Lung (tissue), 12 donors: ENCODE data around the gene ZNF91. TPM values are rescaled to one million over a fixed set of nuclear protein-coding genes. Genes with fewer than 3 reads are reported as not detected.
"Not testable (repeated sequence)": the region's sequence is repeated elsewhere in the genome, so short reads cannot be mapped to it uniquely, and the experiment has no call there.

Source experiments
- ATAC-seq: fragments of 200-7000 bp; cut with Tn5 transposase; one replicate; pipeline ENCODE4 v1.9.1; 2020; ENCODE audit warnings: moderate number of reproducible peaks; ENCODE audit not compliant: insufficient read depth, low FRiP score
- DNase-seq, 3 donors: peaks; one replicate each; pipeline ENCODE4 v3.0.0-alpha.2; 2013 to 2017
- H3K27ac ChIP-seq, 2 donors: one replicate each; pipeline ENCODE4 v1.5.1; 2013; ENCODE audit warnings: mild to moderate bottlenecking in 2 of 2, moderate library complexity in 2 of 2, control low read depth in 1 of 2, inconsistent platforms in 1 of 2, low read depth in 1 of 2, low read length in 1 of 2
- H3K27me3 ChIP-seq, 3 donors: one replicate each; pipeline ENCODE4 v1.5.1; 2013; ENCODE audit warnings: low read length in 2 of 3; ENCODE audit not compliant: control insufficient read depth in 3 of 3, insufficient read depth in 3 of 3
- H3K36me3 ChIP-seq, 4 donors: one replicate each; pipeline ENCODE4 v1.5.1; 2013; ENCODE audit warnings: low read length in 4 of 4, mild to moderate bottlenecking in 1 of 4, moderate library complexity in 1 of 4; ENCODE audit not compliant: control insufficient read depth in 4 of 4, insufficient read depth in 4 of 4
- H3K4me1 ChIP-seq, 5 donors: one replicate each; pipeline ENCODE4 v1.5.1; 2013; ENCODE audit warnings: low read length in 5 of 5, mild to moderate bottlenecking in 2 of 5, moderate library complexity in 1 of 5; ENCODE audit not compliant: control insufficient read depth in 5 of 5, insufficient read depth in 5 of 5
- H3K4me3 ChIP-seq: one replicate; pipeline ENCODE4 v1.5.1; 2013; ENCODE audit warnings: mild to moderate bottlenecking, control low read depth, moderate library complexity
- H3K9ac ChIP-seq, 2 donors: one replicate each; pipeline ENCODE4 v1.5.1; 2013; ENCODE audit warnings: low read length in 2 of 2, control low read depth in 1 of 2; ENCODE audit not compliant: insufficient read depth in 1 of 2
- H3K9me3 ChIP-seq, 4 donors: one replicate each; pipeline ENCODE4 v1.5.1; 2013; ENCODE audit warnings: low read length in 3 of 4, mild to moderate bottlenecking in 1 of 4, moderate library complexity in 1 of 4; ENCODE audit not compliant: control insufficient read depth in 4 of 4, insufficient read depth in 3 of 4
- WGBS, 2 donors: extraction: QIAGEN DNeasy Blood & Tissue Kit; methylation state at CpG; one replicate each; pipeline ENCODE4 v1.1.7; 2013; 5-methylcytosine and 5-hydroxymethylcytosine counted together
- polyA plus RNA-seq, 2 donors: library from polyadenylated mRNA; stranded (reverse); fragments of 200-250 nt; gene quantifications; one replicate each; pipeline ENCODE4 v1.2.1, GENCODE V29; 2013
- total RNA-seq, 2 donors: library from RNA; depleted of rRNA in 1 of 2; stranded (reverse); fragments of >200 nt in 1 of 2; gene quantifications; one replicate each; pipeline ENCODE4 v1.2.1, GENCODE V29; 2014 to 2021
- TF ChIP-seq, protein P1 (sequence below): IDR thresholded peaks from 2 replicates; pipeline ENCODE4 v1.5.1; 2012; ENCODE audit warnings: mild to moderate bottlenecking; ENCODE audit errors: control extremely low read depth, extremely low read depth
- donor health status: control.
- donor health status: control.
- donor health status: Bipolar disorder and iron deficiency.
- donor health status: healthy.
- donor health status: DM: yes; HTN: yes; CAD: no.

The ZNF91 gene
- total and polyA plus RNA-seq, 4 donors = 5.0 to 172 (median 24.8) TPM

DNA sequence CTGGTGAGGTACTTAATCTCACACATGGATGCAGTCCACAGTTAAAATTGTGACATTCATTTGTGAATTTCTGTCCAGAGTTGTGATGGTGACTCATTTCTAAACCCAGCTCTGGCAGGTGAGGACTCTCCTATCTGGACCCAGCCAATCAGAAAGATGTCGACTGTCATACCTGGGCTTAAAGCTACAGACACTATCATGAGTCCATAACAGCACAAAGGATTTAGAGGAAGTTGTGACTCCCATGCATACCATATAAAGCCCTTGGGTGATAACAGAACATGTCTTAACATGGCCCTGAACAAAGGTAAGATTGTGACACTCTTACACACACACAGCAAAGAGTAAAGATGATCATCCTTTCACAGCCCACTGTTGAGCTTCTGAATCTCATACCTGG lies 85.3 kb downstream of the ZNF91 start:
- ATAC-seq (no peak), DNase-seq (no peak)
- Histone ChIP-seq H3K36me3 (peaks cover 0 to 2% (median 0%) of the 10 kb centered on the region in 4 donors), H3K4me3 (no peak overlapping the region), H3K27me3 (no peaks in the 10 kb centered on the region), H3K9ac (no peak overlapping the region), H3K27ac (no peak overlapping the region), H3K4me1 (no peaks in the 10 kb centered on the region), H3K9me3 (peaks cover 0 to 10% (median 0%) of the 10 kb centered on the region in 4 donors)
- TF ChIP-seq, protein P1, sequence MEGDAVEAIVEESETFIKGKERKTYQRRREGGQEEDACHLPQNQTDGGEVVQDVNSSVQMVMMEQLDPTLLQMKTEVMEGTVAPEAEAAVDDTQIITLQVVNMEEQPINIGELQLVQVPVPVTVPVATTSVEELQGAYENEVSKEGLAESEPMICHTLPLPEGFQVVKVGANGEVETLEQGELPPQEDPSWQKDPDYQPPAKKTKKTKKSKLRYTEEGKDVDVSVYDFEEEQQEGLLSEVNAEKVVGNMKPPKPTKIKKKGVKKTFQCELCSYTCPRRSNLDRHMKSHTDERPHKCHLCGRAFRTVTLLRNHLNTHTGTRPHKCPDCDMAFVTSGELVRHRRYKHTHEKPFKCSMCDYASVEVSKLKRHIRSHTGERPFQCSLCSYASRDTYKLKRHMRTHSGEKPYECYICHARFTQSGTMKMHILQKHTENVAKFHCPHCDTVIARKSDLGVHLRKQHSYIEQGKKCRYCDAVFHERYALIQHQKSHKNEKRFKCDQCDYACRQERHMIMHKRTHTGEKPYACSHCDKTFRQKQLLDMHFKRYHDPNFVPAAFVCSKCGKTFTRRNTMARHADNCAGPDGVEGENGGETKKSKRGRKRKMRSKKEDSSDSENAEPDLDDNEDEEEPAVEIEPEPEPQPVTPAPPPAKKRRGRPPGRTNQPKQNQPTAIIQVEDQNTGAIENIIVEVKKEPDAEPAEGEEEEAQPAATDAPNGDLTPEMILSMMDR = no peak
- 85 to 97% methylated on average over 1 of the region's 1 CpG for WGBS, 2 donors

DNA sequence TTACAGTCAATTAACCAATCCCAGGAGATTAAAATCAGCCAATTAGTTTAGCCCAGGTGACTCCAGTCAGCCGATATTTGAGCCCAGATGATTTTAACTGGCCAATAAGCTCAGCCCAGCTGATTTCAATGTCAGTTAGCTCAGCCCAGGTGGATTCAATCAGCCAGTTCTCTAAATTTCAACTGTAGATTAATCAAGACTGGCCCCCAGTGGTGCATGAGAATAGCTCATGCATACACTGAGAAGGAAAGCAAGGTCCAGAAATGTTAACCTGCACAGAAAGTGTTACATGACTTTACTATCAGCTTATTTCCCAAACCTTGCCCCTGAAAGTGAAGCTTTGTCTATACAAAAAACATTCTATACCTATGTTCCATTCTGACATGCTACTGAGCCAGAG lies 89.7 kb downstream of the ZNF91 start:
- no peaks in the 10 kb centered on the region for H3K27me3 ChIP-seq
- 64 to 83% methylated on average over 1 of the region's 1 CpG for WGBS, 2 donors
- no peak overlapping the region for H3K9ac ChIP-seq
- H3K4me1 ChIP-seq = no peaks in the 10 kb centered on the region
- H3K4me3 ChIP-seq = no peak overlapping the region
- ATAC-seq = no peak
- peak in 1 of 3 donors; percentile 3 for DNase-seq
- H3K9me3 ChIP-seq = peaks cover 0 to 12% (median 5%) of the 10 kb centered on the region in 4 donors
- peaks cover 0 to 2% (median 0%) of the 10 kb centered on the region in 4 donors for H3K36me3 ChIP-seq
- TF ChIP-seq, protein P1 = no peak
- H3K27ac ChIP-seq = no peak overlapping the region

DNA sequence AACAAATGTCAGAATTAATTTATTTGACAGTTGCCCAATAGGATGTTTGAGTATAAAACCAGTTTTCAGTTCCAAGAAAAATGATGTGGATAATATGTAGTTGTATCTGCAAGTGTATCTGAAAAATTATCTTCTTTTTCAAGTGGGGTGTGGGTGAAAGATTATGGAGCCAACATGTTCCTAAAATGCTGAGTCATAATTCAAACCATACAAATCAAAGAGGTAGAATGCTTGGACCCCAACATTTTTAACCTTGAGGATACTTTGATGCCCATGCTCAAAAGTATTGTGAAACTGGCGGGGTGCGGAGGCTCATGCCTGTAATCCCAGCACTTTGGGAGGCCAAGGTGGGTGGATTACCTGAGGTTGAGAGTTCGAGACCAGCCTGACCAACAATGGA lies 91.0 kb downstream of the ZNF91 start:
- DNase-seq (no peak), ATAC-seq (no peak)
- WGBS, 2 donors = 85 to 90% methylated on average over 3 of the region's 3 CpGs
- H3K36me3 ChIP-seq = peaks cover 0 to 2% (median 0%) of the 10 kb centered on the region in 4 donors
- peaks cover 0 to 11% (median 5%) of the 10 kb centered on the region in 4 donors for H3K9me3 ChIP-seq
- TF ChIP-seq, protein P1 = no peak
- H3K9ac ChIP-seq = no peak overlapping the region
- H3K4me1 ChIP-seq = no peaks in the 10 kb centered on the region
- no peak overlapping the region for H3K27ac ChIP-seq
- no peaks in the 10 kb centered on the region for H3K27me3 ChIP-seq
- no peak overlapping the region for H3K4me3 ChIP-seq

DNA sequence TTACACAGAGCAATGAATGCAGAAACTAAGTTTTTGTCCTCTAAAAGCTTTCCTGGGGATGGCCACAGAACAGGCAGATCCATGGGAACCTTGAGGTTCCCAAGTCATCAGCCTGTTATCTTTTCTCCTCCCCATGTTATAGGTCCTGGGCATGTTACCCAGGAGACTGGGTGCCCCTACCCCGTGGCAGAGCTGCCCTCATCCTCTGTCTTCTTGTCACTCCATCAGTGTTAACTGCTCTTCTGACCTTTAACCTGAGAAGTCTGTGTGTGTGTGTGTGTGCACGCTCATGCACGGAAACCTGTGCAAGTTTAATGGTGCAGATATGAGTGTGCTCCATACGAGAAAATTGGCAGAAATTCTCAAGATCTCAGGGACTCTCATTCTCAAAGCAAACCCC lies 101.1 kb downstream of the ZNF91 start:
- Histone ChIP-seq H3K4me1 (no peaks in the 10 kb centered on the region), H3K9ac (no peak overlapping the region), H3K36me3 (no peaks in the 10 kb centered on the region), H3K4me3 (no peak overlapping the region), H3K27ac (no peak overlapping the region), H3K27me3 (no peaks in the 10 kb centered on the region), H3K9me3 (peaks cover 0 to 5% (median 1%) of the 10 kb centered on the region in 4 donors)
- WGBS, 2 donors = 73 to 88% methylated on average over 4 of the region's 4 CpGs
- TF ChIP-seq, protein P1 = no peak
- DNase-seq (no peak), ATAC-seq (no peak)

DNA sequence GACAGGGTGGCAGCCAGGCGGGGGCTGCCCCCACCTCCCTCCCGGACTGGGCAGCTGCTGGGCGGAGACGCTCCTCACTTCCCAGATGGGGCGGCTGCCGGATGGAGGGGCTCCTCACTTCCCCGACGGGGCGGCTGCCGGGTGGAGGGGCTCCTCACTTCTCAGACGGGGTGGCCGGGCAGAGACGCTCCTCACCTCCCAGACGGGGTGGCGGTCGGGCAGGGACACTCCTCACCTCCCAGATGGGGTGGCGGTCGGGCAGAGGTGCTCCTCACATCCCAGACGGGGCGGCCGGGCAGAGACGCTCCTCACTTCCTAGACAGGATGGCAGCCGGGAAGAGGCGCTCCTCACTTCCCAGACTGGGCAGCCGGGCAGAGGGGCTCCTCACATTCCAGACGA lies 105.3 kb downstream of the ZNF91 start:
- not testable (repeated sequence) for H3K4me3 ChIP-seq, H3K9ac ChIP-seq, H3K27ac ChIP-seq, ATAC-seq, H3K4me1 ChIP-seq, H3K27me3 ChIP-seq, H3K36me3 ChIP-seq, H3K9me3 ChIP-seq, DNase-seq
- WGBS, 2 donors = 95 to 96% methylated on average over 24 to 26 of the region's 26 CpGs
